B cell (primary cell): ENCODE measurements around the gene IGFL4.
"Not testable (repeated sequence)": the region's sequence is repeated elsewhere in the genome, so short reads cannot be mapped to it uniquely, and the experiment has no call there.

Experiments
- EZH2 ChIP-seq: IDR thresholded peaks from 2 replicates; pipeline ENCODE4 v1.6.1; 2012; ENCODE audit warnings: borderline replicate concordance, low read depth, mild to moderate bottlenecking, moderate library complexity, low read length; ENCODE audit not compliant: insufficient read depth, poor library complexity, severe bottlenecking
- TF ChIP-seq, protein P1 (sequence below): fragments of 200-600 bp; IDR thresholded peaks from one replicate; pipeline ENCODE4 v1.8.0; 2022; ENCODE audit warnings: antibody characterized with exemption, mild to moderate bottlenecking

DNA sequence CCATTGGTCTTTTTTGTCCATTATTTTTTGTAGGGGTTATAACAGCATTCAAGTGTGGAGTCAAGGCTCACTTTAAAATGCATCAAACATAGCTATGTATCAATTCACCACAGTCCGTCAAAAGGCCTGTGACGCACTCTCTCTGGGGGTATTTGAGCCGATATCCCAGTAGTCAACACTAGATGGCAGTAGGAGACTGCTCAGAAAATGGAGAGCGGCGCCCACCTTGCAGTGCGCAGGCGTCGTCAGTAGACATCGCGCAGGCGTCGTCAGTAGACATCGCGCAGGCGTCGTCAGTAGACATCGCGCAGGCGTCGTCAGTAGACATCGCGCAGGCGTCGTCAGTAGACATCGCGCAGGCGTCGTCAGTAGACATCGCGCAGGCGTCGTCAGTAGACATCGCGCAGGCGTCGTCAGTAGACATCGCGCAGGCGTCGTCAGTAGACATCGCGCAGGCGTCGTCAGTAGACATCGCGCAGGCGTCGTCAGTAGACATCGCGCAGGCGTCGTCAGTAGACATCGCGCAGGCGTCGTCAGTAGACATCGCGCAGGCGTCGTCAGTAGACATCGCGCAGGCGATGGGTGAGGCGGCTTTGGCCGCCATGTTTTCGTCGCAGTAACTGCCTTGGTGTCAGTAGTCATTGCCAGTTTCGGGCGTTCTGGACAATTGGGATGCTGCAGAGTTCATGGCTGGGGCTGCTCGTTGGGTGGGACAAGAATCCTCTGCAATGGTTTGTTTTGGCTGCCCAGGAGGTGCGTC lies 38.0 kb upstream of the IGFL4 start:
- TF ChIP-seq, protein P1, sequence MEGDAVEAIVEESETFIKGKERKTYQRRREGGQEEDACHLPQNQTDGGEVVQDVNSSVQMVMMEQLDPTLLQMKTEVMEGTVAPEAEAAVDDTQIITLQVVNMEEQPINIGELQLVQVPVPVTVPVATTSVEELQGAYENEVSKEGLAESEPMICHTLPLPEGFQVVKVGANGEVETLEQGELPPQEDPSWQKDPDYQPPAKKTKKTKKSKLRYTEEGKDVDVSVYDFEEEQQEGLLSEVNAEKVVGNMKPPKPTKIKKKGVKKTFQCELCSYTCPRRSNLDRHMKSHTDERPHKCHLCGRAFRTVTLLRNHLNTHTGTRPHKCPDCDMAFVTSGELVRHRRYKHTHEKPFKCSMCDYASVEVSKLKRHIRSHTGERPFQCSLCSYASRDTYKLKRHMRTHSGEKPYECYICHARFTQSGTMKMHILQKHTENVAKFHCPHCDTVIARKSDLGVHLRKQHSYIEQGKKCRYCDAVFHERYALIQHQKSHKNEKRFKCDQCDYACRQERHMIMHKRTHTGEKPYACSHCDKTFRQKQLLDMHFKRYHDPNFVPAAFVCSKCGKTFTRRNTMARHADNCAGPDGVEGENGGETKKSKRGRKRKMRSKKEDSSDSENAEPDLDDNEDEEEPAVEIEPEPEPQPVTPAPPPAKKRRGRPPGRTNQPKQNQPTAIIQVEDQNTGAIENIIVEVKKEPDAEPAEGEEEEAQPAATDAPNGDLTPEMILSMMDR: not testable (repeated sequence)
- TF ChIP-seq EZH2: not testable (repeated sequence)
